ENCODE data around the gene PLIN3.
"Not testable (repeated sequence)": the region's sequence is repeated elsewhere in the genome, so short reads cannot be mapped to it uniquely, and the experiment has no call there.

Gene PLIN3

GRCh38 chr19:4867534-4868285 is at the start of gene PLIN3:
TSS of gene PLIN3 (minus strand) at chr19:4867667. CDS start at chr19:4861394, 6,273 bp downstream.
- DNase-seq, result peak; percentile 90
- in situ Hi-C loops (cut with MboI; ENCODE audit: low pct_unique_long_range_greater_than_20kb, low sequenced_read_pairs), result no loop called here

GRCh38 chr19:4916292-4917082 is 49.0 kb upstream of the PLIN3 start:
- peak; percentile 85 for DNase-seq
- in situ Hi-C loops (cut with MboI; ENCODE audit: low pct_unique_long_range_greater_than_20kb, low sequenced_read_pairs), result no loop called here

- in situ Hi-C loops (cut with MboI; ENCODE audit: low pct_unique_long_range_greater_than_20kb, low sequenced_read_pairs), result no loop called here
Measured at GRCh38 chr19:4914736-4915501, 47.5 kb upstream of the PLIN3 start.

GRCh38 chr19:4913996-4914735 is 46.7 kb upstream of the PLIN3 start:
- in situ Hi-C loops (cut with MboI; ENCODE audit: low pct_unique_long_range_greater_than_20kb, low sequenced_read_pairs), result no loop called here
- no peak for DNase-seq

More at GRCh38 chr19:4914736-4915501, 47.5 kb upstream of the PLIN3 start:
- DNase-seq, result no peak

GRCh38 chr19:4911786-4912672 is 44.6 kb upstream of the PLIN3 start:
- in situ Hi-C loops (cut with MboI; ENCODE audit: low pct_unique_long_range_greater_than_20kb, low sequenced_read_pairs), result no loop called here
- DNase-seq, result peak; percentile 83

- no peak for DNase-seq
- in situ Hi-C loops (cut with MboI; ENCODE audit: low pct_unique_long_range_greater_than_20kb, low sequenced_read_pairs), result no loop called here
Measured at GRCh38 chr19:4911314-4911713, 43.8 kb upstream of the PLIN3 start.

GRCh38 chr19:4910594-4911281 is 43.3 kb upstream of the PLIN3 start:
- DNase-seq, result peak; percentile 78
- in situ Hi-C loops (cut with MboI; ENCODE audit: low pct_unique_long_range_greater_than_20kb, low sequenced_read_pairs), result no loop called here

- in situ Hi-C loops (cut with MboI; ENCODE audit: low pct_unique_long_range_greater_than_20kb, low sequenced_read_pairs), result no loop called here
- DNase-seq, result peak; percentile 90
Measured at GRCh38 chr19:4909897-4910593, 42.6 kb upstream of the PLIN3 start.

- peak; percentile 65 for DNase-seq
- in situ Hi-C loops (cut with MboI; ENCODE audit: low pct_unique_long_range_greater_than_20kb, low sequenced_read_pairs), result no loop called here
Measured at GRCh38 chr19:4909156-4909896, 41.9 kb upstream of the PLIN3 start, which contains the start of gene UHRF1. TSS of gene UHRF1 (plus strand) at chr19:4909501. CDS start at chr19:4910886, 1,385 bp downstream.

- in situ Hi-C loops (cut with MboI; ENCODE audit: low pct_unique_long_range_greater_than_20kb, low sequenced_read_pairs), result no loop called here
- DNase-seq, result no peak
Measured at GRCh38 chr19:4908781-4909155, 41.3 kb upstream of the PLIN3 start.

- DNase-seq, result no peak
- in situ Hi-C loops (cut with MboI; ENCODE audit: low pct_unique_long_range_greater_than_20kb, low sequenced_read_pairs), result no loop called here
Measured at GRCh38 chr19:4908360-4908759, 40.9 kb upstream of the PLIN3 start.

- DNase-seq, result no peak
- in situ Hi-C loops (cut with MboI; ENCODE audit: low pct_unique_long_range_greater_than_20kb, low sequenced_read_pairs), result no loop called here
Measured at GRCh38 chr19:4906963-4907362, 39.5 kb upstream of the PLIN3 start.

GRCh38 chr19:4904481-4904880 is 37.0 kb upstream of the PLIN3 start:
- DNase-seq, result no peak
- in situ Hi-C loops (cut with MboI; ENCODE audit: low pct_unique_long_range_greater_than_20kb, low sequenced_read_pairs), result no loop called here

GRCh38 chr19:4902796-4903195 is 35.3 kb upstream of the PLIN3 start, which contains the start of gene ARRDC5:
TSS of gene ARRDC5 (minus strand) at chr19:4902896. CDS start at chr19:4902825, 71 bp downstream.
- in situ Hi-C loops (cut with MboI; ENCODE audit: low pct_unique_long_range_greater_than_20kb, low sequenced_read_pairs), result no loop called here
- no peak for DNase-seq

GRCh38 chr19:4900879-4901278 is 33.4 kb upstream of the PLIN3 start:
- DNase-seq; in situ Hi-C loops (cut with MboI; ENCODE audit: low pct_unique_long_range_greater_than_20kb, low sequenced_read_pairs): not testable (repeated sequence)

GRCh38 chr19:4897146-4897545 is 29.7 kb upstream of the PLIN3 start:
- DNase-seq, result no peak
- in situ Hi-C loops (cut with MboI; ENCODE audit: low pct_unique_long_range_greater_than_20kb, low sequenced_read_pairs), result no loop called here
